GM23338 (cell line): ENCODE data around the gene TBCE. TPM values are rescaled to one million over a fixed set of nuclear protein-coding genes. Genes with fewer than 3 reads are reported as not detected.

Source experiments
- ATAC-seq: fragments of 200-7000 bp; cut with Tn5 transposase; 3 replicates; pipeline ENCODE4 v1.9.1; 2020
- DNase-seq: peaks from one replicate; pipeline ENCODE4 v3.0.0-alpha.2; 2015; ENCODE audit warnings: low spot score
- H2AFZ ChIP-seq: fragments of 200-600 bp; sonication (generic); 2 replicates; pipeline ENCODE4 v1.8.0; 2016; ENCODE audit warnings: antibody characterized with exemption, mild to moderate bottlenecking, moderate library complexity
- H3F3A ChIP-seq: fragments of 200-600 bp; sonication (generic); replicated peaks from 2 replicates; pipeline ENCODE4 v1.8.0; 2017; ENCODE audit warnings: antibody characterized with exemption, mixed run types, low read depth
- H3K27ac ChIP-seq: fragments of 200-600 bp; sonication (generic); 2 replicates; pipeline ENCODE4 v1.6.1; 2016; ENCODE audit warnings: low read depth
- H3K27me3 ChIP-seq: fragments of 200-600 bp; sonication (generic); 2 replicates; pipeline ENCODE4 v1.8.0; 2016; ENCODE audit warnings: mild to moderate bottlenecking, mixed run types, moderate library complexity; ENCODE audit not compliant: insufficient read depth
- H3K36me3 ChIP-seq: fragments of 200-600 bp; sonication (generic); 2 replicates; pipeline ENCODE4 v1.8.0; 2016; ENCODE audit warnings: mild to moderate bottlenecking; ENCODE audit not compliant: insufficient read depth
- H3K4me1 ChIP-seq: fragments of 200-600 bp; sonication (generic); 2 replicates; pipeline ENCODE4 v1.8.0; 2016; ENCODE audit warnings: mild to moderate bottlenecking, moderate library complexity; ENCODE audit not compliant: insufficient read depth
- H3K4me2 ChIP-seq: fragments of 200-600 bp; sonication (generic); 2 replicates; pipeline ENCODE4 v1.7.1; 2017; ENCODE audit warnings: mixed run types
- H3K4me3 ChIP-seq: fragments of 200-600 bp; sonication (generic); 2 replicates; pipeline ENCODE4 v1.6.1; 2016; ENCODE audit warnings: mixed run types
- H3K79me2 ChIP-seq: fragments of 200-600 bp; sonication (generic); replicated peaks from 2 replicates; pipeline ENCODE4 v1.8.0; 2017; ENCODE audit warnings: mild to moderate bottlenecking; ENCODE audit not compliant: insufficient read depth
- H3K9me2 ChIP-seq: fragments of 200-600 bp; sonication (generic); 2 replicates; pipeline ENCODE4 v1.8.0; 2017; ENCODE audit not compliant: insufficient read depth
- H4K20me1 ChIP-seq: fragments of 200-600 bp; sonication (generic); replicated peaks from 2 replicates; pipeline ENCODE4 v1.8.0; 2017; ENCODE audit warnings: mild to moderate bottlenecking; ENCODE audit not compliant: insufficient read depth
- H3K27ac Mint-ChIP-seq: 2 replicates; pipeline ENCODE4 v1.8.0; 2020; ENCODE audit warnings: inconsistent platforms, mild to moderate bottlenecking, moderate library complexity, mixed read lengths
- H3K27me3 Mint-ChIP-seq: 3 replicates; pipeline ENCODE4 v1.8.0; 2022; ENCODE audit warnings: low read depth, mild to moderate bottlenecking, moderate library complexity, mixed read lengths, inconsistent platforms; ENCODE audit not compliant: insufficient read depth, poor library complexity
- H3K36me3 Mint-ChIP-seq: 3 replicates; pipeline ENCODE4 v1.8.0; 2021; ENCODE audit warnings: low read depth, mild to moderate bottlenecking, inconsistent platforms, moderate library complexity, mixed read lengths
- H3K4me1 Mint-ChIP-seq: 3 replicates; pipeline ENCODE4 v1.8.0; 2020; ENCODE audit warnings: mild to moderate bottlenecking, inconsistent platforms, mixed read lengths
- H3K4me3 Mint-ChIP-seq: 3 replicates; pipeline ENCODE4 v1.8.0; 2021; ENCODE audit warnings: moderate library complexity, mild to moderate bottlenecking, inconsistent platforms, mixed read lengths
- H3K9me3 Mint-ChIP-seq: 3 replicates; pipeline ENCODE4 v1.8.0; 2020; ENCODE audit warnings: moderate library complexity, mild to moderate bottlenecking, inconsistent platforms, mixed read lengths
- CTCF ChIP-seq, 2 experiments: fragments of 200-600 bp in 1 of 2; sonication (generic) in 1 of 2; conservative IDR thresholded peaks; 2 replicates each; pipeline versions ENCODE4 v1.5.1 to v1.6.1; 2016 to 2017; ENCODE audit warnings: antibody characterized with exemption in 2 of 2, low read depth in 2 of 2, mild to moderate bottlenecking in 2 of 2, moderate library complexity in 1 of 2
- ETS1 ChIP-seq: IDR thresholded peaks from 2 replicates; pipeline ENCODE4 v1.6.1; 2016; ENCODE audit warnings: antibody characterized with exemption
- EZH2 ChIP-seq: fragments of 200-600 bp; sonication (generic); IDR thresholded peaks from one replicate; pipeline ENCODE4 v1.8.0; 2017; ENCODE audit warnings: antibody characterized with exemption, mild to moderate bottlenecking, low read depth; ENCODE audit not compliant: unreplicated experiment
- EZH2phosphoT487 ChIP-seq: fragments of 200-600 bp; sonication (generic); IDR thresholded peaks from one replicate; pipeline ENCODE4 v1.8.1; 2018; ENCODE audit warnings: antibody characterized with exemption; ENCODE audit not compliant: unreplicated experiment
- JUNB ChIP-seq: IDR thresholded peaks from one replicate; pipeline ENCODE4 v1.6.1; 2016; ENCODE audit warnings: antibody characterized with exemption; ENCODE audit not compliant: unreplicated experiment
- POLR2AphosphoS5 ChIP-seq: IDR thresholded peaks from 2 replicates; pipeline ENCODE4 v1.6.1; 2016; ENCODE audit warnings: antibody characterized with exemption, low read depth
- REST ChIP-seq: IDR thresholded peaks from one replicate; pipeline ENCODE4 v1.6.1; 2018; ENCODE audit warnings: antibody characterized with exemption; ENCODE audit not compliant: unreplicated experiment
- ZNF114 ChIP-seq: fragments of 250-450 bp; sonication (Bioruptor Pico); IDR thresholded peaks from 2 replicates; pipeline ENCODE4 v1.5.0; 2020; ENCODE audit warnings: mild to moderate bottlenecking, moderate library complexity
- ZNF462 ChIP-seq: fragments of 250-450 bp; sonication (Bioruptor Pico); IDR thresholded peaks from 2 replicates; pipeline ENCODE4 v1.5.0; 2020; ENCODE audit warnings: mild to moderate bottlenecking, moderate library complexity
- polyA plus RNA-seq: library from polyadenylated mRNA; unstranded; fragments of >200 nt; fragmentation: Nextera tagmentation; extraction: Ambion mirVana; gene quantifications from 2 replicates; pipeline ENCODE4 v1.2.1, GENCODE V29; 2016
- total RNA-seq: library from RNA; depleted of rRNA; stranded (reverse); fragments of >200 nt; shearing (Covaris generic); gene quantifications from 2 replicates; pipeline ENCODE4 v1.2.3, GENCODE V29; 2014

TBCE gene
- total and polyA plus RNA-seq, 2 experiments from 2014 or later, result 42.7 to 64.8 TPM

- ATAC-seq (no peak), DNase-seq (no peak)
- Histone ChIP-seq H4K20me1 (peaks cover 15% of the 10 kb centered on the region; the same call in 1 of the 2 replicates), H3K36me3 (peaks cover 17% of the 10 kb centered on the region), H2AFZ (no peak overlapping the region), H3K4me1 (no peaks in the 10 kb centered on the region), H3K27ac (no peak overlapping the region), H3F3A (no peaks in the 10 kb centered on the region), H3K4me3 (no peak overlapping the region), H3K9me2 (no peaks in the 10 kb centered on the region), H3K27me3 (no peaks in the 10 kb centered on the region), H3K4me2 (no peak overlapping the region), H3K79me2 (peaks cover 35% of the 10 kb centered on the region)
- Mint-ChIP-seq H3K27ac (peak overlapping the region; percentile 45; the same call in 1 of the 2 replicates), H3K36me3 (peaks cover 34% of the 10 kb centered on the region), H3K9me3 (no peaks in the 10 kb centered on the region), H3K4me3 (no peak overlapping the region), H3K27me3 (no peaks in the 10 kb centered on the region), H3K4me1 (no peaks in the 10 kb centered on the region)
- no peak for TF ChIP-seq REST
- no peak for TF ChIP-seq CTCF (conservative IDR thresholded peaks at IDR 0.05; ENCODE audit: low read depth in 2 of 2)
- TF ChIP-seq EZH2phosphoT487, result no peak
- TF ChIP-seq POLR2AphosphoS5, result no peak
- TF ChIP-seq JUNB, result no peak
- TF ChIP-seq ZNF114 (CRISPR knock-in tag), result no peak
Observed at GRCh38 chr1:235491644-235492043, 124.4 kb downstream of the TBCE start.

GRCh38 chr1:235494531-235494930 is 127.3 kb downstream of the TBCE start:
- H2AFZ ChIP-seq, result no peak overlapping the region
- H3K4me3 Mint-ChIP-seq, result no peak overlapping the region
- ATAC-seq, result no peak
- no peaks in the 10 kb centered on the region for H3K27me3 ChIP-seq
- H3K9me2 ChIP-seq, result no peaks in the 10 kb centered on the region
- no peaks in the 10 kb centered on the region for H3K27me3 Mint-ChIP-seq
- H3K36me3 ChIP-seq, result peaks cover 17% of the 10 kb centered on the region
- peaks cover 25% of the 10 kb centered on the region for H3K36me3 Mint-ChIP-seq
- peaks cover 10% of the 10 kb centered on the region; the same call in 2 of the 3 replicates for H3K4me1 Mint-ChIP-seq
- DNase-seq, result no peak
- no peaks in the 10 kb centered on the region for H3K4me1 ChIP-seq
- no peak overlapping the region for H3K4me2 ChIP-seq
- H3K27ac Mint-ChIP-seq, result no peak overlapping the region
- H3K4me3 ChIP-seq, result no peak overlapping the region
- no peak overlapping the region for H3K27ac ChIP-seq
- H4K20me1 ChIP-seq, result peaks cover 13% of the 10 kb centered on the region
- H3K79me2 ChIP-seq, result peaks cover 64% of the 10 kb centered on the region
- no peaks in the 10 kb centered on the region for H3F3A ChIP-seq
- no peaks in the 10 kb centered on the region for H3K9me3 Mint-ChIP-seq
- TF ChIP-seq EZH2 (no peak), EZH2phosphoT487 (no peak), ETS1 (no peak), ZNF462 (CRISPR knock-in tag) (no peak)
